ENCODE measurements around the gene ATXN7L1.

Gene ATXN7L1

GRCh38 chr7:105584165-105584564, 292.2 kb downstream of the ATXN7L1 start:
- no peak for DNase-seq (ENCODE audit: low read depth, low spot score)

DNA sequence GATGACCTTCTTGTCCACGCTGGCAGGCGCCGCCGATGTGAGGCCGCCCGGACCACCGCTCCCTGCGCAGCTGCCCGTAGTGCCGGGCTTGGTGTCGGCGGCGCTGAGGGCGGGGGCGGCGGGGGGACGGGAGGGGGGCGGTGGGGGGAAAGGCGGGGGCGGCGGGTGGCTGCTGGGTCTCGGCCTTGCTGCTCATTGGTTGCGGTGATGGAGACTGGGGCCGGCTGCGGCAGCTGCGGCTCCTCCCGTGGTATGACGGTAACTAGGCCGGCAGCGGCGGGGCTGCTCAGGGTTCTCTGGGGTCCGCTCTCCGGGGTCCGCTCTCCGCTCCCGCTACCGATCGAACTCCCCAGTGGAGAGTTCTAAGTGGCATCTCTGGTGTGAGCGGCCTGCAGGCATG, 293.3 kb downstream of the ATXN7L1 start:
- DNase-seq (ENCODE audit: low read depth, low spot score) = no peak

DNA sequence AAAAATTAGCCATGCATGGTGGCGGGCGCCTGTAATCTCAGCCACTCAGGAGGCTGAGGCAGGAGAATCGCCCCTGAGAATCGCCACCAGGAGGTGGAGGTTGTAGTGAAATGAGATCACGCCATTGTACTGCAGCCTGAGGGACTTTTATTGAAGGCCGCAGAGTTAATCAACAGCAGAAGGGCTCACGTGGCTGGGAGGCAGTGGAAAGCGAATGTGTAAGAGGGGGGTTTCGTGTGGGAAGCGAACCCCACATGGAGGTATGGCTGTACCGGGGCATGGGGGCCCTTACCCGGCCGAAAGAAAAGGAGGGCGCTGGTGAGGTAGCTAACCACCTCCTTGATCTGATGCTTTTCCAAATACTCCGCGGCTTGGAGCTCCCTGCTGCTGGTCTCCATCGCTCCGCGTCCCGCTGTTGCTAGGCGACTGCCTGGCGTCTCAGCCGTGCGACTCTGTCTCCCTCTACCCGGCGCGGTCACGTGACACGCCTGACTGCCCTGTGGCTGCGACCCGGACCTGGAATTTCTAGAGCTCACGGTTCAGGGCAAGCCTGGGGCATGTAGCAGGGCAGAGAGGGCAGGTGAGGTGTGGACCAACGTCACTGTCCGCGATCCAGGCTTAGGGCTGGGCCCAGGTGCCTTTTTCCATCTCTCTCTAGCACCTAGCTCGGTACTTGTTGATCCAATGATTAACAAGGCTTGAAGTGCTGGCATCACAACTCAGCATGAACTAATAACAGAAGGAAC, 295.2 kb downstream of the ATXN7L1 start, which contains the start of gene EFCAB10:
Gene EFCAB10 (minus strand): TSS at position 428 of the 746 bp plus-strand sequence. CDS start 30 bp downstream, at position 398.
- no peak for DNase-seq (ENCODE audit: low read depth, low spot score)

DNA sequence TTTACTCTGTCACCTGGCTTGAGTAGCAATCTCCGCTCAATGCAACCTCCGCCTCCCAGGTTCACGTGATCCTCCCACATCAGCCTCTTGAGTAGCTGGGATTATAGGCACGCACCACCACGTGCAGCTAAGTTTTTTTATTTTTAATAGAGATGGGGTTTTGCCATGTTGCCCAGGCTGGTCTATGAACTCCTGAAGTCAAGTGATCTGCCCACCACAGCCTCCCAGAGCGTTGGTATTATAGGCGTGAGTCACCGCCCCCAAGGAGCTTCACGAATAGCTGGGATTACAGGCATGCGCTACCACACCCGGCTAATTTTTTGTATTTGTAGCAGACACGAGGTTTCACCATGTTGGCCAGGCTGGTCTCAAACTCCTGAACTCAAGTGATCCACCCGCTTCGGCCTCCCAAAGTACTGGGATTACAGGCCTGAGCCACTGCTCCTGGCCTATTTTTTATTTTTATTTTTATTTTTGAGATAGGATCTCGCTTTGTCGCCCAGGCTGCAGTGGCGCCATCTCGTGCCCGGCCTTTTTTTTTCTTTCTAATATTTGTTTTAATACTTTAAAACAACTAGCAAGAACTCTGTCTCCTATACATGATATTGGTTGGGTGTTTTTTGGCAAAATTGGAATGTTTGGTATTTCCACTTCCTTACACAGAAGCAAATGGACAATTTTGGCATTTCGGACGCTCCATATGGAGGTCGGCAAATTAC, 296.2 kb downstream of the ATXN7L1 start:
- no peak for DNase-seq (ENCODE audit: low read depth, low spot score)

- no peak for DNase-seq (ENCODE audit: low read depth, low spot score)
Measured at GRCh38 chr7:105578496-105578895, 297.9 kb downstream of the ATXN7L1 start.

- DNase-seq (ENCODE audit: low read depth, low spot score) = no peak
Measured at GRCh38 chr7:105577251-105577650, 299.1 kb downstream of the ATXN7L1 start.

DNA sequence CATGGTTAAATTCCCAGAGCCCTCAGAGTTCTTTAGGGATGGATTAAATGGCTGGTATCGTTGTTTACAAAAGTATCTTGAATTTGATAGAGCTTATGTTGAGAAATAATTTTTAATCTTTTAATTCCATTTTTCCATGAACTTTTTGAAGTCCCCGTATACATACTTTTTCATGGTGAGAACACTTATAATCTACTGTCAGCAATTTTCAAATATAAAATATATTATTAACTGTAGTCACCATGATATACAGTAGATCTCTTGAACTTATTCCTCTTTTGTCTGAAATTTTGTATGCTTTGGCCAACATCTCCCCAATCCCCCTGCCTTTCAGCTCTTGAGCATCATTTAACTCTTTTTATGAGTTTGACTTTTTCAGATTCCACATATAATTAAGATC, 304.5 kb downstream of the ATXN7L1 start:
- no peak for DNase-seq (ENCODE audit: low read depth, low spot score)

GRCh38 chr7:105567821-105568220, 308.6 kb downstream of the ATXN7L1 start:
- DNase-seq (ENCODE audit: low read depth, low spot score) = no peak

DNA sequence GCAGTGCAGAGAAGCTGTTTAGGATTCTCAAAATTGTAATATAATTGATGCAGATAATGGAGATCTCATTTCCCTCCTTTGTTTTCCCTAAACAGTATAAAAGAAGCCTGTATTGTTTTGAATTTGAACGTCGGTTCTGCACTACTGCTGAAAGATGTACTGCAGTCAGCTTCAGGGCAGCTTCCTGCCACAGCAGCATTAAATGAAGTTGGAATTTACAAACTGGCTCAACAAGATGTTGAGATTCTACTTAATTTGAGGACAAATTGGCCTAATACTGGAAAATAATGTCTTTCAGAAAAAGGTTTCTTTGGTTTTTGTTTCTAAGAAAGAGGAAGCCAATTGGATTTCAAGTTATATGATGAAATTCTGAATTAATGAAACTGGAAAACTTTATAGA, 309.4 kb downstream of the ATXN7L1 start:
- DNase-seq (ENCODE audit: low read depth, low spot score) = no peak

DNA sequence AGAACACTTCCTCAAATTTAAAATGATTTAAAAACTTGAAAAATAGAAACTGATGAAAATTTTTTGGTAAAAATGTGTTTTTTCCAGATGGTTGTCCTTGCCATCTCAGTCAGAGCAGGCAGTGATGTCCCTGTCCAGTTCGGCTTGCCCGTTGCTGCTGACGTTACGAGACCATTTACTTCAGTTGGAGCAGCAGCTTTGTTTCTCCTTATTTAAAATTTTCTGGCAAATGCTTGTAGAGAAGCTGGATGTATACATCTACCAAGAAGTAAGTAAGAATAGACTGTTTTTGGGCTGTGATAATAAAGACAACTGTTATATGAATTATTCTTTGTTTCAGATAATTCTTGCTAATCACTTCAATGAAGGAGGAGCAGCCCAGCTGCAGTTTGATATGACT, 311.2 kb downstream of the ATXN7L1 start:
- no peak for DNase-seq (ENCODE audit: low read depth, low spot score)

DNA sequence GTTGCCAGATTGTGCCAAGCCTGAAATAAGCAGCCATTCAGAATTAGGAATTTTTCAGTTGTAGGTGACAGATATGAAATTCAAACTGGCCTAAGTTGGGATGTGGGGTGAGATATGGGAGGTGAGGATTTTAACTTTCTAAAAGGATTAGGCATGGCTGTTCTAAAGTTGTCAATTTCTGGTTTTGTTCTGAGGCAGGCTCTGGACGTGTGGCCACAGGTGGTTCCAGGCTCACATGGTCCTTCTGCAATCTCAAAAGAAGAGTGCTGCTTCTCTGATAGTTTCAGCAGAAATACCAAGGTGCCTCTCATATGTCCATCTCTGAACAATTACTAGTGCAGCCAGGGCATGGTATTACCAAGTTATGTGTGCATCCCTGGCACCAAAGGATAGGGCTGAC, 316.5 kb downstream of the ATXN7L1 start:
- DNase-seq (ENCODE audit: low read depth, low spot score) = no peak

Measured in smooth muscle cell of the brain vasculature (primary cell).